ENCODE measurements around the gene NCAPD2. TPM values are rescaled to one million over a fixed set of nuclear protein-coding genes. Genes with fewer than 3 reads are reported as not detected.
A peak's percentile ranks its signal among the peaks of the same experiment; 100 is the strongest.

Gene NCAPD2
- total RNA-seq, 1 experiment from 2014 or later = 266 TPM

DNA sequence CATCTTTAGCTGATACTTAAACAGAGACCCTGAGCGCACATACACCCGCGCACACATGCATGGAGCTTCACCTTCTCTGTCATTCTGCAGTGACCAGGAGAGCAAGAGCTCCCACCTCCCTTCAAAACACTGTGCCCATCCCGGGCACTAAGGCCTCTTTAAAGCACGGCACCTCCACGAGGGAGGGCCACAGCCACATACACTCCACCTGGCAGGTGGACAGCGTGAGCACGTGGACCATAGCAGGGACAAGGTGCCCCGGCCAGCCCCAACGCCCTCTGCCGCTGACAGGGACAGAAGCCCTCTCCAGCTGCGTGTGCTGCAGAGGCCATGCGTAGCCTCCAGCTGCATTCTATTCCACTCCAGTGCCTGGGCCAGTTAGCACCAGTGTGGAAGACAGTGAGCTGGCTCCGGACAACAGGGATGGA lies 45.8 kb downstream of the NCAPD2 start:
- H3K4me3 ChIP-seq = no peak overlapping the region
- peak in 1 of 2 experiments; percentile 43 for DNase-seq
- no TSS peak for BruUV-seq (replicated peaks)
- ChIA-PET POLR2A (ENCODE audit: unreplicated experiment) (interaction anchor here (0.5 to 1.1 kb wide), 6 partner anchors 31 to 245 kb away, joined by 3 to 8 read pairs (median 5); partner anchors contain the start of gene LTBR), CTCF (interaction anchor here (0.5 to 1.7 kb wide), 7 partner anchors 12 to 295 kb away, joined by 3 to 9 read pairs (median 4); no protein-coding TSS in a partner anchor)
- H3K79me2 ChIP-seq (ENCODE audit: low read depth) = peaks cover 30% of the 10 kb centered on the region
- peak overlapping the region; percentile 70 for H3K4me2 ChIP-seq
- no peaks in the 10 kb centered on the region for H3K9me2 ChIP-seq (ENCODE audit: insufficient read depth)
- no peak for TF ChIP-seq EZH2 (IDR thresholded peaks at IDR 0.05; ENCODE audit: low read depth)
- TF ChIP-seq, protein P1, sequence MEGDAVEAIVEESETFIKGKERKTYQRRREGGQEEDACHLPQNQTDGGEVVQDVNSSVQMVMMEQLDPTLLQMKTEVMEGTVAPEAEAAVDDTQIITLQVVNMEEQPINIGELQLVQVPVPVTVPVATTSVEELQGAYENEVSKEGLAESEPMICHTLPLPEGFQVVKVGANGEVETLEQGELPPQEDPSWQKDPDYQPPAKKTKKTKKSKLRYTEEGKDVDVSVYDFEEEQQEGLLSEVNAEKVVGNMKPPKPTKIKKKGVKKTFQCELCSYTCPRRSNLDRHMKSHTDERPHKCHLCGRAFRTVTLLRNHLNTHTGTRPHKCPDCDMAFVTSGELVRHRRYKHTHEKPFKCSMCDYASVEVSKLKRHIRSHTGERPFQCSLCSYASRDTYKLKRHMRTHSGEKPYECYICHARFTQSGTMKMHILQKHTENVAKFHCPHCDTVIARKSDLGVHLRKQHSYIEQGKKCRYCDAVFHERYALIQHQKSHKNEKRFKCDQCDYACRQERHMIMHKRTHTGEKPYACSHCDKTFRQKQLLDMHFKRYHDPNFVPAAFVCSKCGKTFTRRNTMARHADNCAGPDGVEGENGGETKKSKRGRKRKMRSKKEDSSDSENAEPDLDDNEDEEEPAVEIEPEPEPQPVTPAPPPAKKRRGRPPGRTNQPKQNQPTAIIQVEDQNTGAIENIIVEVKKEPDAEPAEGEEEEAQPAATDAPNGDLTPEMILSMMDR (conservative IDR thresholded peaks at IDR 0.05) = no peak
- peaks cover 35% of the 10 kb centered on the region for H3K36me3 ChIP-seq (ENCODE audit: low read depth)
- H3K27me3 ChIP-seq (ENCODE audit: insufficient read depth, low read depth) = no peaks in the 10 kb centered on the region
- peaks cover 68% of the 10 kb centered on the region for H3F3A ChIP-seq (ENCODE audit: insufficient read depth, low read depth)
- intact Hi-C loops (cut with micrococcal nuclease; ENCODE audit: unreplicated experiment) = loop anchor here (1.0 to 10.0 kb wide), 4 partner anchors 7 to 555 kb away; no protein-coding TSS in a partner anchor
- H3K9me3 ChIP-seq (ENCODE audit: insufficient read depth, low read depth) = no peaks in the 10 kb centered on the region
- H4K20me1 ChIP-seq (ENCODE audit: insufficient read depth) = peaks cover 44% of the 10 kb centered on the region
- H3K4me1 ChIP-seq (replicated peaks; ENCODE audit: insufficient read depth) = peaks cover 30% of the 10 kb centered on the region
- no peak overlapping the region for H2AFZ ChIP-seq
- peak overlapping the region; percentile 21; the same call in 1 of the 2 replicates for H3K27ac ChIP-seq

DNA sequence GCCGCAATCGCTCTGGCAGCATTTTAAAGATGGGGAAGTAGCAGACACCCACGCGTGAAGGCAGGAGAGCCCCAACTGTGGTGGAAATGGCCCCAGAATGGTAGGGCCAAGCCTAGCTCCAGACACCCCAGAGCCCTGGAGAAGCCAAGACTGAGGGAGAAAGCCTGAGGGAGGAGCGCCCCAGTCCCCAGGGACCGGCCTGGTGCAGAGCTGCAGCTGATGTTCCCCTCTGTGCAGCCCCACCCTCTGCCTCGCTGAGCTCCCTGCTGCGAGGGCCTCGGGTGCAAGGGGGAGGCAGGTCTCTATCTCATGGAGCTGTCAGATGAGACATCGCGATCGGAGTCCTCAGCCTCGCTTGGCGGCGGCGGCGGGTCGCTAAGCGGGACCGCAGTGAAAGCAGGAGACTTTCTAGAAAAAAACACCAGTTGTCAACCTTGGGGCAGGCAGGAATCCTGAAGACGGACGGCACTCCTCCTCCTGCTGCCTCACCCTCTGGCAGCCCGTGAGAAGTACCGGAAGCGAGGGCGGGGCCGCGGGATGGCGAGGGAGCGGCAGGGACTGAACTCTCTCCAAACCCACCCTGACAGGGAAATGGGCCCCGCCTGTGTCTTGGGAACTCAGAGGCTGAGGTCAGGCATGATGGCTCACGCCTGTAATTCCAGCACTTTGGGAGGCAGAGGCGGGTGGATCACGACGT lies 46.4 kb downstream of the NCAPD2 start:
- no peaks in the 10 kb centered on the region for H3K9me3 ChIP-seq (ENCODE audit: insufficient read depth, low read depth)
- H3K4me3 ChIP-seq = peak overlapping the region; percentile 3; the same call in 1 of the 2 replicates
- peak overlapping the region; percentile 70 for H3K4me2 ChIP-seq
- H4K20me1 ChIP-seq (ENCODE audit: insufficient read depth) = peaks cover 39% of the 10 kb centered on the region
- H3K4me1 ChIP-seq (replicated peaks; ENCODE audit: insufficient read depth) = peaks cover 30% of the 10 kb centered on the region
- no peaks in the 10 kb centered on the region for H3K27me3 ChIP-seq (ENCODE audit: insufficient read depth, low read depth)
- BruUV-seq (replicated peaks) = no TSS peak
- no peaks in the 10 kb centered on the region for H3K9me2 ChIP-seq (ENCODE audit: insufficient read depth)
- TF ChIP-seq EZH2 (IDR thresholded peaks at IDR 0.05; ENCODE audit: low read depth) = no peak
- TF ChIP-seq, protein P1 (conservative IDR thresholded peaks at IDR 0.05) = no peak
- H3K27ac ChIP-seq = peak overlapping the region; percentile 52
- H3F3A ChIP-seq (ENCODE audit: insufficient read depth, low read depth) = peaks cover 62% of the 10 kb centered on the region
- intact Hi-C loops (cut with micrococcal nuclease; ENCODE audit: unreplicated experiment) = loop anchor here (1.0 kb wide), 1 partner anchor 8 kb away; no protein-coding TSS in a partner anchor
- DNase-seq = peak; percentile 87 to 98
- CTCF ChIA-PET = interaction anchor here (0.5 to 1.7 kb wide), 6 partner anchors 11 to 294 kb away, joined by 3 to 4 read pairs (median 4); no protein-coding TSS in a partner anchor
- no peak overlapping the region for H2AFZ ChIP-seq
- peaks cover 23% of the 10 kb centered on the region for H3K79me2 ChIP-seq (ENCODE audit: low read depth)
- POLR2A ChIA-PET (ENCODE audit: unreplicated experiment) = interaction anchor here (0.5 to 1.1 kb wide), 7 partner anchors 57 to 333 kb away, joined by 3 to 8 read pairs (median 4); partner anchors contain the start of genes LTBR and SPSB2
- H3K36me3 ChIP-seq (ENCODE audit: low read depth) = peaks cover 34% of the 10 kb centered on the region

GRCh38 chr12:6541371-6542165 lies 47.7 kb downstream of the NCAPD2 start:
- ChIA-PET CTCF (interaction anchor here (0.5 to 0.6 kb wide), 2 partner anchors 12 to 28 kb away, joined by 3 to 6 read pairs; no protein-coding TSS in a partner anchor), POLR2A (ENCODE audit: unreplicated experiment) (interaction anchor here (0.7 kb wide), 3 partner anchors 9 to 262 kb away, joined by 3 to 5 read pairs (median 5); no protein-coding TSS in a partner anchor)
- BruUV-seq (replicated peaks) = no TSS peak
- TF ChIP-seq EZH2 (IDR thresholded peaks at IDR 0.05; ENCODE audit: low read depth) = no peak
- TF ChIP-seq, protein P1 (conservative IDR thresholded peaks at IDR 0.05) = no peak
- Histone ChIP-seq H3K36me3 (ENCODE audit: low read depth) (peaks cover 22% of the 10 kb centered on the region), H4K20me1 (ENCODE audit: insufficient read depth) (peaks cover 27% of the 10 kb centered on the region), H3K9me2 (ENCODE audit: insufficient read depth) (no peaks in the 10 kb centered on the region), H3K4me3 (no peak overlapping the region), H3K27me3 (ENCODE audit: insufficient read depth, low read depth) (no peaks in the 10 kb centered on the region), H3K27ac (peak overlapping the region; percentile 52; the same call in 1 of the 2 replicates), H2AFZ (no peak overlapping the region), H3K4me2 (no peak overlapping the region), H3F3A (ENCODE audit: insufficient read depth, low read depth) (peaks cover 50% of the 10 kb centered on the region), H3K79me2 (ENCODE audit: low read depth) (peaks cover 11% of the 10 kb centered on the region), H3K9me3 (ENCODE audit: insufficient read depth, low read depth) (no peaks in the 10 kb centered on the region), H3K4me1 (replicated peaks; ENCODE audit: insufficient read depth) (peaks cover 23% of the 10 kb centered on the region)
- no peak for DNase-seq
- intact Hi-C loops (cut with micrococcal nuclease; ENCODE audit: unreplicated experiment) = no loop called here
